Stimulated activated effector memory CD8-positive, alpha-beta T cell treated with anti-CD3 and anti-CD28 coated beads, Interleukin-12 subunit alpha, Interleukin-12 subunit beta, amount 100 ng/mL, for 72 hours (primary cell): ENCODE measurements around the gene ITCH.
"Not testable (repeated sequence)": the region's sequence is repeated elsewhere in the genome, so short reads cannot be mapped to it uniquely, and the experiment has no call there.

Experiments
- ATAC-seq: fragments of 150-1000 bp; cut with Tn5 transposase; 2 replicates; pipeline ENCODE4 v1.10.0; 2021
- DNase-seq, 2 donors: peaks; one replicate each; pipeline ENCODE4 v3.0.0; 2021 to 2022; ENCODE audit warnings: low spot score in 2 of 2
- H3K27ac Mint-ChIP-seq: one replicate; pipeline ENCODE4 v1.8.0; 2022; ENCODE audit warnings: mild to moderate bottlenecking, mixed read lengths
- H3K36me3 Mint-ChIP-seq: one replicate; pipeline ENCODE4 v1.8.0; 2022; ENCODE audit warnings: mild to moderate bottlenecking, mixed read lengths
- H3K4me1 Mint-ChIP-seq: one replicate; pipeline ENCODE4 v1.8.0; 2022; ENCODE audit warnings: mixed read lengths
- H3K4me3 Mint-ChIP-seq: one replicate; pipeline ENCODE4 v1.8.0; 2022; ENCODE audit warnings: mild to moderate bottlenecking, mixed read lengths
- H3K9me3 Mint-ChIP-seq: one replicate; pipeline ENCODE4 v1.8.0; 2022; ENCODE audit warnings: mixed read lengths

The ITCH gene

DNA sequence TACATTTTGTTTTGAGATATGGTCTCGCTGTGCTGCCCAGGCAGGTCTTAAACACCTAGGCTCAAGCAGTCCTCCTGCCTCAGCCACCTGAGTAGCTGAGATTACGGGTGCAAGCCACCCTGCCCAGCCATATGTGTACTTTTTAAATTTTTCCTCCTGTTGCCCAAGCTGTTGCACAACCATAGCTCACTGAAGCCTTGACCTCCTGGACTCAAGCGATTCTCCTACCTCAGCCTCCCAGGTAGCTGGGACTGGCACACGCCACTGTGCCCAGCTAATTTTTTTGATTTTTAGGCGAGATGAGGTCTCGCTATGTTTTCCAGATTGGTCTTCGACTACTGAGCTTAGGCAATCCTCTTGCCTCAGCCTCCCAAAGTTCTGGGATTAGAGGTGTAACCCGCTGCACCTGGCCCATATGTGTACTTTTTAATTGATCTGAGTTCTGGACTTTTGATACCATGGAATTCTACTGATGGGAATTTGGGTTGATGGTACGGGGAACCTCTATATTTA is 44.9 kb downstream of the ITCH start:
- peaks cover 29% of the 10 kb centered on the region for H3K4me1 Mint-ChIP-seq
- ATAC-seq (no peak), DNase-seq (no peak)
- peaks cover 59% of the 10 kb centered on the region for H3K36me3 Mint-ChIP-seq
- no peak overlapping the region for H3K4me3 Mint-ChIP-seq
- H3K9me3 Mint-ChIP-seq, result no peaks in the 10 kb centered on the region
- H3K27ac Mint-ChIP-seq, result no peak overlapping the region

DNA sequence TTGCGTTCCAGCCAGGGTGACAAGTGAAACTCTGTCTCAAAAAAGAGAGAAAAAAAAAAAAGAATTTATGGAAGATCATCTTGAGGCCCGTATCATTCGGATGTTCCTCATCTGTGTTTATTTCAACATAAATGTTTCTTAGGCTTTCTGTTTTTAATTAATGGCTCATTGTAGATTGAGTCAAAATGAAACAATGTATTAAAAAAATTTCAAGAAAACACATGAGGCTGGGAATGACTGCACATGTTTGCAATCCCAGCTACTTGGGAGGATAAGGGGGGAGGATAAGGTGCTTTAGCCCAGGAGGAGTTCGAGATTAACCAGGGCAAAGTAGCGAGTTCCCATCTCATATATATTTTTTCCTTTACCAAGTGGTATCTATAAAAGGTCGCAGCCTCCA is 47.3 kb downstream of the ITCH start:
- H3K36me3 Mint-ChIP-seq, result peaks cover 82% of the 10 kb centered on the region
- no peak overlapping the region for H3K4me3 Mint-ChIP-seq
- DNase-seq, result no peak
- peaks cover 26% of the 10 kb centered on the region for H3K4me1 Mint-ChIP-seq
- H3K9me3 Mint-ChIP-seq, result no peaks in the 10 kb centered on the region
- no peak overlapping the region for H3K27ac Mint-ChIP-seq
- ATAC-seq, result no peak

DNA sequence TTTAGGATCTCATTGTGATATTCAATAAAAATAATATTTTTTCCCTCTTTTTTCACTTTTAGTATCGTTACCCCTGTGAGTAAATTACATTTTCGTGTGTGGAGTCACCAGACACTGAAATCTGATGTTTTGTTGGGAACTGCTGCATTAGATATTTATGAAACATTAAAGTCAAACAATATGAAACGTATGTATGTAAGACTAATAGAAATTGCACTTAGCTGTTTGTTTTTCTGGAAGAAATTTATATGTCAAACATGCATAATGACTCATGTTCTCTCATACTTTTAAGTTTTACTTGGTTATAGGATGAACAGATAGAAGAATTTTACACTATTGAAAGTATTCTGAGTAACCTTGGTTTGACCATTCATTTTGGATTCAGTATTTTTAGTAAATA is 49.4 kb downstream of the ITCH start:
- Mint-ChIP-seq H3K36me3 (peaks cover 100% of the 10 kb centered on the region), H3K27ac (no peak overlapping the region), H3K4me3 (no peak overlapping the region), H3K4me1 (peaks cover 18% of the 10 kb centered on the region), H3K9me3 (no peaks in the 10 kb centered on the region)
- no peak for ATAC-seq
- no peak for DNase-seq

DNA sequence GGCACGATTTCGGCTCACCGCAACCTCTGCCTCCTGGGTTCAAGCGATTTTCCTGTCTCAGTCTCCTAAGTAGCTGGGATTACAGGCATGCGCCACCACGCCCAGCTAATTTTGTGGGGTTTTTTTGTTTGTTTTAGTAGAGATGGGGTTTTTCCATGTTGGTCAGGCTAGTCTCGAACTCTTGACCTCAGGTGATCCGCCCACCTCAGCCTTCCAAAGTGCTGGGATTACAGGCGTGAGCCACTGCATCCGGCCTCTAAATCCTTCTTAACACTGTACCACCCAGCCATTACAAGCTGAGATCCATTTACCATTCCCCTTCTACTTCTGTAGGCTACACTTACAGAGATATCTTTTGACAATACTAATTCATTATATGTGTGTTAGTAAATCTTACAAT is 51.5 kb downstream of the ITCH start:
- not testable (repeated sequence) for DNase-seq, H3K9me3 Mint-ChIP-seq, ATAC-seq, H3K4me1 Mint-ChIP-seq, H3K4me3 Mint-ChIP-seq
- Mint-ChIP-seq H3K27ac (peak overlapping the region; percentile 70), H3K36me3 (peaks cover 100% of the 10 kb centered on the region)

DNA sequence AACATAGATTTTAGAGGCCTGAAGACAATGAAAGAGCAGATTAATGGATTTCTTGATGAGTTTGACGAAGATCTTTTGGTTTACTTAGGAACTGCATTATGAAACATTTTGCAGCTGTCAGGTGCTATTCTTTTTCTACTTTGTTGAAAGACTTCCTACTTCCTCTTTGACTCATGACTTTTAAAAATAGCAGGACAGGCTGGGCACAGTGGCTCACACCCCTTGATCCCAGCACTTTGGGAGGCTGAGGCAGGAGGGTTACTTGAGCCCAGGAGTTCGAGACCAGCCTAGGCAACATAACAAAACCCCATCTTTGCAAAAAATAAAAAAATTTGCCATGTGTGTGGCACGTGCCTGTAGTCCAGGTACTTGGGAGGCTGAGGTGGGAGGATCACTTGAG is 52.0 kb downstream of the ITCH start:
- no peak overlapping the region for H3K4me3 Mint-ChIP-seq
- H3K9me3 Mint-ChIP-seq, result no peaks in the 10 kb centered on the region
- ATAC-seq (no peak), DNase-seq (no peak)
- H3K36me3 Mint-ChIP-seq, result peaks cover 100% of the 10 kb centered on the region
- H3K27ac Mint-ChIP-seq, result peak overlapping the region; percentile 70
- peaks cover 10% of the 10 kb centered on the region for H3K4me1 Mint-ChIP-seq

DNA sequence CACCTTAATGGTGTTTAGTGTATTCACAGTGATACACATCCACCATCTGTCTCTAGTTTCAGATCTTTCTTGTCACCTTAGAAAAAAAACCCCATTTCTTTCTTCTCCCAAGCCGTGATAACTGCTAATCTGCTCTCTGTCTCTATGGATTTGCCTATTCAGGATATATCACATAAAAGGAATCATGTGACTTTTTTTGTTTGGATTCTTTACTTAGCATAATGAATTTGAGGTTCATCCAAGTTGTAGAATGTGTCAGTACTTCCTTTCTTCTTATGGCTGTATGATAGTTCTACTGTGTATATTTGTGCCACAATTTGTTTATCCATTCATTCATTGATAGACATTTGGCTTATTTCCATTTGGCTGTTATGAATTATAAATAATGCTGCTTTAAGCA is 57.1 kb downstream of the ITCH start:
- no peaks in the 10 kb centered on the region for H3K9me3 Mint-ChIP-seq
- DNase-seq (no peak), ATAC-seq (no peak)
- peaks cover 4% of the 10 kb centered on the region for H3K4me1 Mint-ChIP-seq
- H3K4me3 Mint-ChIP-seq, result no peak overlapping the region
- H3K36me3 Mint-ChIP-seq, result peaks cover 97% of the 10 kb centered on the region
- H3K27ac Mint-ChIP-seq, result no peak overlapping the region

DNA sequence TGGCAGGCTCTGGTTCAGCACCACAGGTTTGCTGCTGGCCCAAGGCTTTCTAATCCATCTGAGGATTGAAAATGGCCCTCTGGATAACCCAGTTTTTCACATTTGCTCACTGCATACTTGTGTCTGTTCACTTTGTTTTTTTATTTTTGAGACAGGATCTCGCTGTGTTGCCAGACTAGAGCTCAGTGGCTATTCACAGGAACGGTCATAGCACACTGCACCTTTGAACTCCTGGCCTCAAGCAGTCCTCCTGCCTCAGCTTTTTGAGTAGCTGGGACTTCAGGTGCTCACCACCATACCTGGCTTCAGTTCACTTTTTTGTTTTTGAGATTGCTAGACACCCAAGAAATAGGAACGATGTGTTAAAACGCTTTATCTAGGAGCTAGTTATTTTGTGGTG is 57.9 kb downstream of the ITCH start:
- no peak for ATAC-seq
- Mint-ChIP-seq H3K9me3 (no peaks in the 10 kb centered on the region), H3K27ac (no peak overlapping the region), H3K4me1 (peaks cover 8% of the 10 kb centered on the region), H3K36me3 (peaks cover 97% of the 10 kb centered on the region), H3K4me3 (no peak overlapping the region)
- no peak for DNase-seq

DNA sequence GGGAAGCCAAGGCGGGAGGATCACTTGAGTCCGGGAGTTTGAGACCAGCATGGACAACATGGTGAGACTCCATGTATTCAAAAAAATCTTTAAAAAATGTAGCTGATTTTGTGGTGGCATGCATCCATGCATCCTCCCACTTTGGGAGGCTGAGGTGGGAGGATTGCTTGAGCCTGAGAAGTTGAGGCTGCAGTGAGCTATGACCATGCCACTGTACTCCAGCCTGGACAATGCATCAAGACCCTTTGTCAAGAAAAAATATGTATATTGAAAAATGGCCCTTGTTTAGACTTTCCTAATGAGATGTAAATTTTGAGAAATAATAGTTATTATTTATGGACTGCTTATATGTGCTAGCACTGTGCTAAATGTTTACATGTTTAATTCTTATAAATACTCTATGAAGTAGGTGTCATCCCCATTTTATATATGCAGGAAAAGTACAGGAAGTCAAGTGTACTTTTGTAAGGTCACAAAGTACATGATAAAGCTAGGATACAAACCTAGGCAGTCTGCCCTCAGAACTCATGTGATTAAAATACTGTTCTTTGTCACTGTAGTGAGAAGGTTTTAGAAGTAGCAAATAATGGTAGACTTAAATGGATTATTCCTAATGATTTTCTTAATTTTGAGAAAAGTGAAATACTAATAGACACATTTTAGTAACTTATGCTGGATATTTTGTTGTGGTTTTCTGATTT is 58.8 kb downstream of the ITCH start:
- no peaks in the 10 kb centered on the region for H3K9me3 Mint-ChIP-seq
- no peak for ATAC-seq
- H3K36me3 Mint-ChIP-seq, result peaks cover 97% of the 10 kb centered on the region
- no peak for DNase-seq
- peak overlapping the region; percentile 23 for H3K27ac Mint-ChIP-seq
- no peak overlapping the region for H3K4me3 Mint-ChIP-seq
- peaks cover 12% of the 10 kb centered on the region for H3K4me1 Mint-ChIP-seq

DNA sequence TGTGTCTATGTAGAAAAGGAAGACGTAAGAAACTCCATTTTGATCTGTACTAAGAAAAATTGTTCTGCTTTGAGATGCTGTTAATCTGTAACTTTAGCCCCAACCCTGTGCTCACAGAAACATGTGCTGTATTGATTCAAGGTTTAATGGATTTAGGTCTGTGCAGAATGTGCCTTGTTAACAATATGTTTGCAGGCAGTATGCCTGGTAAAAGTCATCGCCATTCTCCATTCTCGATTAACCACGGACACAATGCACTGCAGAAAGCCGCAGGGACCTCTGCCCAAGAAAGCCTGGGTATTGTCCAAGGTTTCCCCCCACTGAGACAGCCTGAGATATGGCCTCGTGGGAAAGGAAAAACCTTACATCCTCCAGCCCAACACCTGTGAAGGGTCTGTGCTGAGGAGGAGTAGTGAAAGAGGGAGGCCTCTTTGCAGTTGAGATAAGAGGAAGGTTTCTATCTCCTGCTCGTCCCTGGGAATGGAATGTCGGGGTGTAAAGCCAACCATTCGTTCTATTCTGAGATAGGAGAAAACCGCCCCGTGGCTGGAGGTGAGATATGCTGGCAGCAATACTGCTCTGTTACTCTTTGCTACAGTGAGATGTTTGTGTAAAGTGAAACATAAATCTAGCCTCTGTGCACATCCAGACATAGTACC is 62.1 kb downstream of the ITCH start:
- Mint-ChIP-seq H3K36me3 (peaks cover 97% of the 10 kb centered on the region), H3K27ac (peak overlapping the region; percentile 39), H3K4me1 (peaks cover 12% of the 10 kb centered on the region)
- not testable (repeated sequence) for DNase-seq, ATAC-seq, H3K4me3 Mint-ChIP-seq, H3K9me3 Mint-ChIP-seq

DNA sequence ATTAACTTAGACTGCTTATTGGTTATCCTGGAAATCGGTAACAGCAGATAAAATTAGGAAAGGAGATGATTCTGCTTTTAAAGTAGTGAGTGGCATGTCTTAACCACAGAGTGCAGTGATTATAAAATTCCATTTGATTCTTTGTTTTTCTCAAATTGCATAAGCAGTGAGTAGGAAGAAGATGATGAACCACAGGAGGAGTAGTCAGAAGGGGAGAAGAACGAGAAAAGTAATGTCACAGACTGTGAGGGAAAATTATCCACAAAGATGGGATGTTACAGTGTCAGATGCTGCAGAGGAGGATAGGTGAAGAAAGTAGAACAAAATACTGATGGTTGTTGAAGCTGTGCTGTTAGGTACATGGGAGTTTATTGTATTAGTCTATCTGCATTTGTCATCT is 63.0 kb downstream of the ITCH start:
- ATAC-seq (peak; percentile 42), DNase-seq (no peak)
- Mint-ChIP-seq H3K9me3 (no peaks in the 10 kb centered on the region), H3K4me1 (peaks cover 18% of the 10 kb centered on the region), H3K4me3 (no peak overlapping the region), H3K36me3 (peaks cover 96% of the 10 kb centered on the region), H3K27ac (peak overlapping the region; percentile 39)

DNA sequence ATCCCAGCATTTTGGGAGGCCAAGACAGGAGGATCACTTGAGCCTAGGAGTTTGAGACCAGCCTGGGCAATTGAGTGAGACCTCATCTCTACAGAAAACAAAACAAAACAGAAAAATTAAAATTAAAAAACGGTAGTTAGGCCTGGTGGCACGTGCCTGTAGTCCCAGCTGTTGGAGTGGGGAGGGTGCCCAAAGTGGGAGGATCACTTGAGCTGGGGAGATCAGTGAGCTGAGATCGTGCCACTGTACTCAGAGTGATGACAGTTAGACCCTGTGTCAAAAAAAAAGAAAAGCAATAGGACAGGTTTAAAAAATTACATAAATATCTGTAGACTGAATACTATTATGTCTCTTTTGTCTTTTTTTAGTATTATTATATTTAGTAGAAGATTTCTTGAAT is 64.3 kb downstream of the ITCH start:
- H3K4me1 Mint-ChIP-seq, result peaks cover 24% of the 10 kb centered on the region
- no peak overlapping the region for H3K4me3 Mint-ChIP-seq
- peaks cover 92% of the 10 kb centered on the region for H3K36me3 Mint-ChIP-seq
- no peak for DNase-seq
- H3K27ac Mint-ChIP-seq, result no peak overlapping the region
- ATAC-seq, result no peak
- no peaks in the 10 kb centered on the region for H3K9me3 Mint-ChIP-seq

DNA sequence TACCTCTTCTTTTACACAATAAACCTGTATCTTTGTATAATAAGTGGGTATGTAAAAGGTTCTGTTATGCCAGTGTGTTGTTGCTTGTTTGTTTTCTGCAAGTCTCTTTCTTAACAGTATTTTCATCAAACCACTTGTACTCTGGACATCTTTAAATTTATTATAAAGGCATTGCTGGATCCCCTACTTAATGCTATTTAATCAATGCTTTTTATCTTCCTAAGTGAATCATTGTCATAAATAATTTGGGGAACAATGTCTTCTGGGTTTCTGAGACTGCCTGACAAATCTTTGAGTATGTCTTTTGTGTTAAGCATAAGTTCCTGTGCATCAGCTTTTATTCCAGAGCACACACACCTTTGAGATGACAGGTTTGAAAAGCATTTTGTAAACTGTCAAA is 64.7 kb downstream of the ITCH start:
- Mint-ChIP-seq H3K36me3 (peaks cover 87% of the 10 kb centered on the region), H3K4me1 (peaks cover 24% of the 10 kb centered on the region), H3K27ac (no peak overlapping the region), H3K9me3 (no peaks in the 10 kb centered on the region), H3K4me3 (no peak overlapping the region)
- DNase-seq (no peak), ATAC-seq (no peak)

DNA sequence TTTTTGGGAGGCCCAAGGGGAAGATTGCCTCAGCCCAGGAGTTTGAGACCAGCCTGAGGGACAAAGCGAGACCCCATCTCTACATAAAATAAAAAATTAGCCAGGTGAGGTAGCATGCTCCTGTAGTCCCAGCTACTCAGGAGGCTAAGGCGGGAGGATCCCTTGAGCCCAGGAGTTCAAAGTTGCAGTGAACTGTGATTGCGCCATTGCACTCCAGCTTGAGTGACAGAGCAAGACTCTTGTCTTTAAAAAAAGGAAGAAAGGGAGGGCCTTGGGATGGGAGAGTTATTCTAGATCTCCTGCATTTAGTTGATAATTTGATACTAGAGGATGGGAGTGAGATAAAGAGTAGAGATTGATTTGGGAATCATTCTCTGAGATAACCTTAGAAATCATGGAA is 68.1 kb downstream of the ITCH start:
- Mint-ChIP-seq H3K4me3 (no peak overlapping the region), H3K4me1 (peaks cover 30% of the 10 kb centered on the region), H3K9me3 (no peaks in the 10 kb centered on the region), H3K27ac (no peak overlapping the region), H3K36me3 (peaks cover 61% of the 10 kb centered on the region)
- DNase-seq (no peak), ATAC-seq (no peak)

DNA sequence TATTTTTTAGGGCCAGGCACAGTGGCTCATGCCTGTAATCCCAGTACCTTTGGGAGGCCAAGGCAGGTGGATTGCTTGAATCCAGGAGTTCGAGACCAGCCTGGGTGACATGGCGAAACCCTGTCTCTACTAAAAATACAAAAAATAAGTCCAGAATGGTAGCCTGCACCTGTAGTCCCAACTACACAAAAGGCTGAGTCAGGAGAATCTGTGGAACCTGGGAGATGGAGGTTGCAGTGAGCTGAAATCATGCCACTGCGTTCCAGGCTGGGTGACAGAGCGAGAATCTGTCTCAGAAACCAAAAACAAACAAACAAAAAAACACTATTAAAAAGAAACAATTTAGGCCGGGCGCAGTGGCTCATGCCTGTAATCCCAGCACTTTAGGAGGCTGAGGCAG is 69.6 kb downstream of the ITCH start:
- H3K27ac Mint-ChIP-seq, ATAC-seq, H3K9me3 Mint-ChIP-seq, H3K4me3 Mint-ChIP-seq, DNase-seq: not testable (repeated sequence)
- peaks cover 33% of the 10 kb centered on the region for H3K4me1 Mint-ChIP-seq
- peaks cover 52% of the 10 kb centered on the region for H3K36me3 Mint-ChIP-seq

DNA sequence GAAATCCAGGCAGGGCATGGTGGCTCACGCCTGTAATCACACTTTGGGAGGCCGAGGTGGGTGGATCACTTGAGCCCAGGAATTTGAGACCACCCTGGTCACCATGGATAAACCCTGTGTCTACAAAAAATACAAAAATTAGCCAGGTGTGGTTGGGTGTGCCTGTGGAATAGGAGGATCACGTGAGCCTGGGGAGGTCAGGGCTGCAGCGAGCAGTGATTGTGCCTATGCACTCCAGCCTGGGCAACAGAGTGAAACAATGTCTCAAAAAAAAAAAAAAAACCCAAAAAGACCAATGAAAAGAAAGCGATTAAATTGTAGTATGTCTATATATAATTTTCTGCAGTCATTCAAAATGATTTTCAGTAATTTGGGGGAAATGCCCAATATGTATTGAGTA is 70.3 kb downstream of the ITCH start:
- DNase-seq (no peak), ATAC-seq (no peak)
- Mint-ChIP-seq H3K4me1 (peaks cover 35% of the 10 kb centered on the region), H3K4me3 (no peak overlapping the region), H3K27ac (no peak overlapping the region), H3K9me3 (no peaks in the 10 kb centered on the region), H3K36me3 (peaks cover 52% of the 10 kb centered on the region)

DNA sequence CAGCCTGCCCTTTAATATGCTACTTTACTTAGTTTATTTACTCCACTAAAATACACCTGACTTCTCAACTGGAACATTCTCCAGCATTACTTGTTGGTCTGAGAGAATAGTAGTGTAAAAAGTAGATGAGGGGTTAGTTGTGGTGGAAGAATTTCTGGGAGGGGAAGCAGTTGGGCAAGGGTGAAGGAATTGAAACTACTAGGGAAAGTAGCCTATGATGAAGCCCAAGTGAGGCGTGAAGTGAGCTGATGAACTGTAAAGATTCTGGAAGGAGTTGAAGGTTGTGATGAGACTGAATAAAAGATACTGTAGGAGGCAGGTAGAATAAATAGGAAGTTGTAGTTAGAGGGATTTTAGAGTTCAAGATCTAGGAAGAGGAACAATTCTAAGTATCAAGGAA is 72.5 kb downstream of the ITCH start:
- H3K36me3 Mint-ChIP-seq, result peaks cover 52% of the 10 kb centered on the region
- peaks cover 34% of the 10 kb centered on the region for H3K4me1 Mint-ChIP-seq
- DNase-seq, result no peak
- peak overlapping the region; percentile 36 for H3K27ac Mint-ChIP-seq
- no peak for ATAC-seq
- H3K9me3 Mint-ChIP-seq, result no peaks in the 10 kb centered on the region
- no peak overlapping the region for H3K4me3 Mint-ChIP-seq
